HG03520 (cell line): Measurements from ENCODE around the gene KCNJ12.
"Not testable (repeated sequence)": the region's sequence is repeated elsewhere in the genome, so short reads cannot be mapped to it uniquely, and the experiment has no call there.

ENCODE experiments used
- ATAC-seq: cut with Tn5 transposase; IDR thresholded peaks from one replicate; pipeline ENCODE4 v1.9.1; 2021; ENCODE audit warnings: mild to moderate bottlenecking, moderate library complexity; ENCODE audit not compliant: unreplicated experiment

The KCNJ12 gene

GRCh38 chr17:21382560-21383495 is 6.7 kb downstream of the KCNJ12 start:
- ATAC-seq, result no peak

- ATAC-seq, result no peak
Observed at GRCh38 chr17:21385281-21385845, 9.2 kb downstream of the KCNJ12 start.

GRCh38 chr17:21387616-21388015 is 11.5 kb downstream of the KCNJ12 start:
- ATAC-seq, result no peak

DNA sequence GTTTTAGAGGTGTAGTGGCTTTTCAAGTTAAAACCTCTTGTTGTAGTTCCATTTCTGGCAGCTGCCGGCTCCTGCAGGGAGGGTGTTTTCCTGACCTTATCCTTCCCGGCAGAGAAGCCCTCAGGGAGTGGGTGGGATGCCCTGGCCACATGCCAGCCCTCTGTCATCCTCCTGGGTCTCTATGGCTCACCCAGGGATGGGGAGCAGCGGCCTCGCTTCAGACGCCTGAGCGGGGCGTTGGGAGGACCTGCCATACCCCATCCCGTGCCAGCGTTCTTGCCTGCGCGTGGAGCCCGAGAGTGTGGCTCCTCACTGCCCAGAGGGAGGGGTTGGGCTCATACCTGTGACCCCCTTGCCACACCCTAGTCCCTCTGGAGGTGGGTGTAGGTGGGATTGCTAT is 11.9 kb downstream of the KCNJ12 start:
- no peak for ATAC-seq

- ATAC-seq, result no peak
Observed at GRCh38 chr17:21388944-21389343, 12.8 kb downstream of the KCNJ12 start.

GRCh38 chr17:21389394-21389793 is 13.2 kb downstream of the KCNJ12 start:
- no peak for ATAC-seq

GRCh38 chr17:21390294-21390693 is 14.1 kb downstream of the KCNJ12 start:
- no peak for ATAC-seq

DNA sequence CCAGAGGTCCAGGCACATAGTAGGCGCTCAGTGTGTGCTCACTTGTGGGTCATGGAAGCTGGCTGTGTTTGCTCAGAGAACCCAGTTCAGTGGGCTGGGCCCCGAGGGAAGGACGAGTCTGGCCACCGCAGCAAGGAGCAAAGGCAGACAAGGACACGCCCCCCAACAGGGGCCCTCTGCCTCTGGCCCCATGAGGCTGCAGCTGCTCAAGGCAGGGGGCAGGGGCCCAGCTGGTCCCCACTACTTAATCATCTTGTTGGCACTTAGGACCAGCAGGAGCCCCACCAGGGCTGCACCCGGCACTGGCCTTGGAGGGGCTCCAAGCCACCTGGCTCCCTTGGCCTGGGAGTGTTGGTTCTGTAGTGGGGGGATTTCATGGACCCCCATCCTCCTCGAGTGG is 16.1 kb downstream of the KCNJ12 start:
- ATAC-seq, result no peak

DNA sequence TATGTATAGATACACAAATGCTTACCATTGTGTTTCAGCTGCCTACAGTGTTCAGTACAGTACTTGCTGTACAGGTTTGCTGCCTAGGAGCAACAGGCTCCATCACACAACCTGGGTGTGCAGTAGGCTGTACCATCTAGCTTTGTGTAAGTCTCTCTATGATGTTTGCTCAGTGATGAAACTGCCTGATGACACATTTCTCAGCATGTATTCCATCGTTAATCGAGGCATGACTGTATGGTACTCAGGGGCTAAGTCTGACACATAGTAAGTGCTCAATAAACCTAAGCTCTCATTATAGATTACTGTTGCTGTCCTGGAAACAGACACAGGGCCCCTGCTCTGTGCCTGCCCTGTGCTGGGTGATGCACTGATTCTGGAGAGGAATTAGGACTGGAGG is 18.1 kb downstream of the KCNJ12 start:
- no peak for ATAC-seq

GRCh38 chr17:21395764-21396163 is 19.6 kb downstream of the KCNJ12 start:
- no peak for ATAC-seq

DNA sequence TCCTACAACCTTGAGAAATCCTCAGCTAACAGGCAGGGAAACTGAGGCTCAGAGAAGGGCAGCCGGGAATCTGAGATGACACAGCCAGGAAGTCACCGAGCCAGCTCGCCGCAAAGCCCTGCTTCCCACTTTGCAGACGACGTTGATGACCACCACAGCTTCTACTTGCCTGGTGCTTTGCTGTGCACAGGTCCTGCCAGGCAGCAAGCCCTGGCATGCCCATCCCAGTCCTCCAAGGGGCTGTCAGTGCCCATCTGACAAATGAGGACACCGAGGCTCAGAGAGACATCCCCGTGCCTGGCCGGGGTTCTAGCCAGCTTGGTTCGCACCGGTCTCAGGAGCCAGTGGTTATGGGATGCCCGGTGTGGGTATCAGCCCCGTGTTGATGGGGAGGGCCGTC is 20.1 kb downstream of the KCNJ12 start:
- no peak for ATAC-seq

- no peak for ATAC-seq
Observed at GRCh38 chr17:21397341-21398190, 21.4 kb downstream of the KCNJ12 start.

DNA sequence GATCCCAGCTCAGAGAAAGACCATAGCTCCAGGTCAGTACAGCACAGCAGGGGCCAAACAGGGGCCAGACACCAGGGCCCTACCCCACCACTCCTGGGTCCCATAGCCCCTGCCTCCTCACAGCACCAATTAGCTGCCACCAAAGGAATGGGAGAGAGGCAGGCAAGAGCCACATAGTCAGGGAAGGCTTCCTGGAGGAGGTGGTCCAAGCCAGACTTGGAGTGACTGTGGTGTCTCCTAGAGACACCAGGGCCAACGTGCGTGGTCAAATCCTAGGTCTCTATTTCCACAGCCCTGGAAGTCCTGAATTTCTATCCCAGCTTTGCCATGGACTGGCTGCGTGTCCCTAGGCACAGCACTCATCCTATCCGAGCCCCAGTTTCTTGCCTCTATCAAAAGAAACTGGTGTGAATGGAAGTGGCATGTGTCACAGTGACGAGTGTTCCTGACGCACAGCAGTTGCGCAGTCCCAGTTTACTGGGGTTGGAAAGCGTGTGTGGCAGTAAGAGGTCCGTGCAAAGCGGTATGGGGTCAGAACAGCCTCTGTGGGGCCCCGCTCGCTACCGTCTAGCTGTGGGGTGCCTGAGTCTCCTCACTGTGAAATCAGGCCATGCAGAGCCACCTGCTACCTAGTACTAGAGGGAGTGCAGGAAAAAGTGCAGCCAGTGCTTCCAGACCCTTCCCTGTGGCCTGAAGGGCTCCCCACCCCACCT is 23.5 kb downstream of the KCNJ12 start:
- ATAC-seq, result no peak

GRCh38 chr17:21400187-21400569 is 24.0 kb downstream of the KCNJ12 start:
- ATAC-seq, result not testable (repeated sequence)

DNA sequence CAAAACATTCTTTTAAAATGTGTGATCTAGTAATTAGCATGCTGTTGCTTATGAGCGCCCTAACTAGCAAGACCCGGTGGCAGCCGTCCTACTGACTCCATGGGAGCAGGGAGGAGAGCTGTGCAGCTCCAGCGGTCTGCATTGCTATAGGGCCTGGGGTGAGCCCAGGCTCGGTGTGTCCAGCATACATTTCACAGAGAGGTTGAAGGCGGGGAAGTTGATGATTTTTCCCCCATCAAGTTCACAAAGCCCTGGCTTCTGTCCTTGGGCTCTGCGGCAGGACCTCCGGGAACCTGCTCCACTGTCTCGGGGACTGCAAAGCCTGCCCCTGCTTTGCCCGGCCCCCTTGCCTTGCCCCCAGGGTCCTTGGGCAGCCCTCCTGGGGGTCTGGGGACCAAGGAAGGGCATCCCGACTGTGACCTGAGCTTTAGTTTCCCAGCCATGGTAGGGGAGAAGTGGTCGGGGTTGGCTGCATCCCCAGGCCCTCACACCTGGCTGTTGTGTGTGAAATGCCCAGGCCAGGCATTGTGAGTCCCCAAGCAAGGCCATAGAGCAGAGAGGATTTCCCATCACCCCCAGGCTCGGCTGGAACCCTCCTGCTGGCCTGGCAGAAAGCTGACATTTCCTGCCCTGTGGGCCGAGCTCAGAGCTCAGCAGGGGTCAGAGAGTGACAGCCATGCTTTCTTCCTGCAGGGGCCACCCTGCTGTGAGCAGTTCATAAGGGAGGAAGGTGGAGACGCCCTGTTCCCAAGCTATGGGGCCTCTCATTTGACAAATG is 24.8 kb downstream of the KCNJ12 start:
- no peak for ATAC-seq

DNA sequence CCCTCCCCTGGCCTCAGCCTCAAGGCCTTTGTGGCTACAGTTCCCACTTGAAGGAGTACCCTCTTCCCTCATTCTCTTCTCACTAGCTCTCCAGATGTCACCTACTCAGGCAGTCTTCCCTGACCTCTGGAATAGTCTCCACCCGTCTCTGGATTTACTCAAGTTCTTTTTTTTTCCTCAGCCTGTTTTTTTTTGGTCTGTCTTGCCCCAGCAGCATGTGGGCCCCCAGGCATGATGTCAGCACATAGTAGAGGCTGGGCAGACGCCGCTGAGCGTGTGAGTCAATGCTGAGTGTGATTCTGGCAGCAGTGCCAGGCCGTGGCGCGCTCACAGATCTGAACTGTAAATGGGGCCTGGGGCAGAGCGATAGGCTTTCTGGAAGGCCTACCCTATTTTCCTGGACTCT is 26.0 kb downstream of the KCNJ12 start:
- ATAC-seq, result not testable (repeated sequence)

GRCh38 chr17:21402926-21403325 is 26.8 kb downstream of the KCNJ12 start:
- ATAC-seq, result not testable (repeated sequence)

GRCh38 chr17:21404106-21404505 is 27.9 kb downstream of the KCNJ12 start:
- not testable (repeated sequence) for ATAC-seq

GRCh38 chr17:21404539-21404938 is 28.4 kb downstream of the KCNJ12 start:
- ATAC-seq, result not testable (repeated sequence)
